Measurements from ENCODE around the gene KCNK2.

The KCNK2 gene

DNA sequence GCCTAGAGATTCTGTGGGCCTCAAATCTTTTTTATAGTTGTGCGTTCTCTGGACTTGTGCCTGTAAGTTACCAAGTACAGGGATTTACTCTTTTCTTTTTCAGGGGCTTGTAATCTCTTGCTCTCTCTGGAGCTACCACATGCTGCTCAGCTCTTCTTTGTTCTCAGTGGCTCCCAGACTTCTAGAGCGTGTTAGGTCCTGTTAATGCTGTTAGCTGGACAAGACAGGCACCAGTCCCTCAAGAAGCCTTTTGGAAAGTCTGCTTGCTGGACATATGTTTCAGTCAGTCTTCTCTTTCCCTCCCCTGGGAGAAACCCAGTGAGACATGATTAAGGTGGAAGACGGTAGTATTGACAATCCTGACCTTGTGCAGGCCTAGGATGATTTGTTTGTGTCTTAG lies 29.4 kb downstream of the KCNK2 start:
- DNase-seq (ENCODE audit: low spot score) = no peak
- TF ChIP-seq, protein P1, sequence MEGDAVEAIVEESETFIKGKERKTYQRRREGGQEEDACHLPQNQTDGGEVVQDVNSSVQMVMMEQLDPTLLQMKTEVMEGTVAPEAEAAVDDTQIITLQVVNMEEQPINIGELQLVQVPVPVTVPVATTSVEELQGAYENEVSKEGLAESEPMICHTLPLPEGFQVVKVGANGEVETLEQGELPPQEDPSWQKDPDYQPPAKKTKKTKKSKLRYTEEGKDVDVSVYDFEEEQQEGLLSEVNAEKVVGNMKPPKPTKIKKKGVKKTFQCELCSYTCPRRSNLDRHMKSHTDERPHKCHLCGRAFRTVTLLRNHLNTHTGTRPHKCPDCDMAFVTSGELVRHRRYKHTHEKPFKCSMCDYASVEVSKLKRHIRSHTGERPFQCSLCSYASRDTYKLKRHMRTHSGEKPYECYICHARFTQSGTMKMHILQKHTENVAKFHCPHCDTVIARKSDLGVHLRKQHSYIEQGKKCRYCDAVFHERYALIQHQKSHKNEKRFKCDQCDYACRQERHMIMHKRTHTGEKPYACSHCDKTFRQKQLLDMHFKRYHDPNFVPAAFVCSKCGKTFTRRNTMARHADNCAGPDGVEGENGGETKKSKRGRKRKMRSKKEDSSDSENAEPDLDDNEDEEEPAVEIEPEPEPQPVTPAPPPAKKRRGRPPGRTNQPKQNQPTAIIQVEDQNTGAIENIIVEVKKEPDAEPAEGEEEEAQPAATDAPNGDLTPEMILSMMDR (IDR thresholded peaks at IDR 0.05; ENCODE audit: borderline replicate concordance, control extremely low read depth, extremely low read depth, insufficient read depth, missing control alignments) = no peak
- in situ Hi-C loops (cut with MboI; ENCODE audit: low sequenced_read_pairs, unreplicated experiment) = no loop called here

DNA sequence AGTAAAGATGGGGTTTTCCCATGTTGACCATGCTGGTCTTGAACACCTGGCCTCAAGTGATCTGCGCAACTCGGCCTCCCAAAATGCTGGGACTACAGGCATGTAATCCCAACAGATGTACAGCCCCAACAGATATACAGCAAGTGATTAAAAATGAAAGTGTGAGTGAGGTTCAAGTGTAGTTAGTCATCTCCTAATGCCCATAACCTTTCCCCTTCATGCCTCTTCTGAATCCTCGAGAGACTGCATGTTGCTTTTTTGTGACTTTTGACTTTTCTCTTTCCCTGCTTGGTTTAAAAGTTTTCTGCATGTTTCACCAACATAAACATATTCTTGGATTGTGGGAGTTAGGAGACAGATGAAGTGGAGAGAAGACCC lies 31.2 kb downstream of the KCNK2 start:
- no peak for DNase-seq (ENCODE audit: low spot score)
- in situ Hi-C loops (cut with MboI; ENCODE audit: low sequenced_read_pairs, unreplicated experiment) = no loop called here
- TF ChIP-seq, protein P1 (IDR thresholded peaks at IDR 0.05; ENCODE audit: borderline replicate concordance, control extremely low read depth, extremely low read depth, insufficient read depth, missing control alignments) = no peak

DNA sequence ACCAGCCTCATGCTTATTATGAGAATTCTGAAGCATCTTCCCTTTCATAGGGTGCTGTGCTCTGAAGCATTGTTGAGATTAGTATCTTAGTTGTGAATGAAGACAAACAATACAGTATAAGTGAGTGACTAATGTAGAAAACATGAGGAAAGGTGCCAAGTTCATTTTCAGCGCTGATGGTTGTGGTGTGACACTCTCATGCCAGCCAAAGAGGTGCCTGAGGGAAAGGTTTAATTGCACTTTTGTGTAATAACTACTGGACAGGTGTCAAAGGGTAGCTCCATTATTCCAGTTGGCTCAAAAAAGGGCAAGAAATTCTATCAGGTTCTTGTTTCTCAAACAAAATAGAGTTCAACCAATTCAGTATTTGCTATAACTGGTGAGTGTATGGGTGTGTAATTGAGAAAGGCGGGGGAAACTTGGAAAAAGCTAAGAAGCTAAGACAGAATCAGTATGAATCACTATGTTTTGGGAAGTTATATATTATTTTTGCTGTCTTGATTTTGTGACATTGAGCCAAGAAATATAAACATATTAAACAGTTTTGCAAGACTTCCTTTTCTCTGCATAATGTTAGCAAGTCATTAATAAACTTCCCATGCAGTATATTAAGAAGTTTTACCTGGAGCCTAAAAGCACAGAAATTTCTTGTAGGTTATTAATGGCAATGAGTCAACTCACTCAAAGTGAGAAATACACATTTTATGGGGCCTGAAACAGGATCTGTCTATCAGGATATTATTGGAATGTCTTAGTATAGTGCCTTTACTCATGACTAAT lies 31.8 kb downstream of the KCNK2 start:
- in situ Hi-C loops (cut with MboI; ENCODE audit: low sequenced_read_pairs, unreplicated experiment) = no loop called here
- TF ChIP-seq, protein P1 (IDR thresholded peaks at IDR 0.05; ENCODE audit: borderline replicate concordance, control extremely low read depth, extremely low read depth, insufficient read depth, missing control alignments) = no peak
- DNase-seq (ENCODE audit: low spot score) = no peak

DNA sequence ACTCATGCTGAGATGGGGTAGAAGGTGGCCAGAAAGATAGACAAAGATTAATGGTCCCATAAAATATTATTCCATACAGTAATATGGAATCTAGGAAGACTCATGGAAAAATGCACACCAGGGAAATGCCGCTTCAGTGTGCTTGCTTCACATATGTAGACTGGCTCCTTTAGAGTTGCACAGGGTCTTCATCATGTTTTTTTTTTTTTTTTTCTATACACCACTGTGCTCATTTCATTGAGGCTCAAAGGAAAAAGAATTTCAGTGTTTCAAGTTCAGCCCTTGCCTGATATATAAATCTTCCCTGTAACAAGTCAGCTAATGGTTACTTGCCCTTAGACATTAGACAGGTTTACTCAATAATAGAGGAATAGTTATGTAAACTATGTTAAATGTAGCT lies 33.2 kb downstream of the KCNK2 start:
- no peak for DNase-seq (ENCODE audit: low spot score)
- in situ Hi-C loops (cut with MboI; ENCODE audit: low sequenced_read_pairs, unreplicated experiment) = no loop called here
- TF ChIP-seq, protein P1 (IDR thresholded peaks at IDR 0.05; ENCODE audit: borderline replicate concordance, control extremely low read depth, extremely low read depth, insufficient read depth, missing control alignments) = no peak

DNA sequence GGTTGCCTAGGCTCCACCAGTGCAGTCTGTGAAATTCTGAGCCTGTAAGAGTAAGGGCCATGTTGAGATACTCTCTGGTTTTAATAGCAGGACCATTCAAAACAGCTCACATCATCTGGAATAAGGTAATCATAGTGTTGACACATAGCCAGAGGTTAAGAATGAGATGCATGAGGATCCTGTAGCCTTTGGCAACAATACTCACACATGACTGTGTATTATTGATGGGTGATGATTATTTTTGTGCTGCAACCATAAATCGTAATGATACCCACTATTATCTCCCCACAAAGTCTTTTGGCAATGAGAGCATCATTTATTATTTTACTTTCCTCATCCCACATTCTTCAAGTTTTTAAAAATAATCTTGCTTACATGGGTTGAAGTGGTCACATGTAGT lies 35.5 kb downstream of the KCNK2 start:
- TF ChIP-seq, protein P1 (IDR thresholded peaks at IDR 0.05; ENCODE audit: borderline replicate concordance, control extremely low read depth, extremely low read depth, insufficient read depth, missing control alignments) = no peak
- in situ Hi-C loops (cut with MboI; ENCODE audit: low sequenced_read_pairs, unreplicated experiment) = no loop called here
- DNase-seq (ENCODE audit: low spot score) = no peak

DNA sequence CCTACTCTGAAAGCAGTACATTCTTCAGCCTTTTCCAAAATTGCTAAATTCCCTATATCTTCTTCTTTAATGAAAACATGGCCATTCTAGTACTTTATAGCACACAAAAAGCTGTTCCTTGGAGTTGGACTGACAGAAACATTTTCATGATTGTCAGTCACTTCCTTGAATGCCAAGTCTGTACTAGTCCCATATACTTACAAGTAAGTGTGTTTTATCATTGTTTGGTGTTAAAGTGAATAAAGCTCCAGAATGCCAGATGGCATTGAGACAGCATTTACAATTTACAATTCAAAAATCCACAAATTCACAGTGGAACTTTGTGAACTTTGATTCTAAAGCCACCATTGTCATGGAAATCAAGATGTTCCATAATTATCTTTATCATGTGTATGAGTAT lies 36.5 kb downstream of the KCNK2 start:
- in situ Hi-C loops (cut with MboI; ENCODE audit: low sequenced_read_pairs, unreplicated experiment) = no loop called here
- TF ChIP-seq, protein P1 (IDR thresholded peaks at IDR 0.05; ENCODE audit: borderline replicate concordance, control extremely low read depth, extremely low read depth, insufficient read depth, missing control alignments) = no peak
- DNase-seq (ENCODE audit: low spot score) = no peak
